BLaER1 treated with 17β-estradiol and CSF1 and Interleukin-3, amounts not matched to agents 10 nM and 100 nM (cell line): ENCODE results near the gene RAB4A.
"Not testable (repeated sequence)": the region's sequence is repeated elsewhere in the genome, so short reads cannot be mapped to it uniquely, and the experiment has no call there.

ENCODE experiments used
- H3K27ac ChIP-seq, 11 experiments: shearing (Covaris generic); formaldehyde crosslinking; 2 replicates each; pipeline ENCODE4 v1.8.1; 2022
- H3K27me3 ChIP-seq, 11 experiments: shearing (Covaris generic); formaldehyde crosslinking; 2 replicates each; pipeline ENCODE4 v1.8.1; 2022
- H3K36me3 ChIP-seq, 11 experiments: shearing (Covaris generic); formaldehyde crosslinking; 2 replicates each; pipeline ENCODE4 v1.8.1; 2022
- H3K4me1 ChIP-seq, 10 experiments: shearing (Covaris generic); formaldehyde crosslinking; 2 replicates each; pipeline ENCODE4 v1.8.1; 2022
- H3K4me2 ChIP-seq, 11 experiments: shearing (Covaris generic); formaldehyde crosslinking; 2 replicates each; pipeline ENCODE4 v1.8.1; 2022
- H3K4me3 ChIP-seq, 10 experiments: shearing (Covaris generic); formaldehyde crosslinking; 2 replicates each; pipeline ENCODE4 v1.8.1; 2022
- H3K9ac ChIP-seq, 11 experiments: shearing (Covaris generic); formaldehyde crosslinking; 2 replicates each; pipeline ENCODE4 v1.8.1; 2022
- H3K9me3 ChIP-seq, 11 experiments: shearing (Covaris generic); formaldehyde crosslinking; replicated peaks in 1 of 11; 2 replicates each; pipeline ENCODE4 v1.8.1; 2022
- H4K20me1 ChIP-seq, 11 experiments: shearing (Covaris generic); formaldehyde crosslinking; 2 replicates each; pipeline ENCODE4 v1.8.1; 2022
- Cebpa-rat ChIP-seq, 11 experiments: shearing (Covaris generic); IDR thresholded peaks; 2 replicates each; pipeline ENCODE4 v1.8.1; 2022

Gene RAB4A

GRCh38 chr1:229283183-229283611, 12.3 kb downstream of the RAB4A start:
- no peak overlapping the region for H3K4me3 ChIP-seq
- peaks cover 0 to 23% (median 0%) of the 10 kb centered on the region in 10 experiments; a peak in 6 of 20 replicates for H3K4me1 ChIP-seq
- H3K27me3 ChIP-seq, result no peaks in the 10 kb centered on the region
- H4K20me1 ChIP-seq, result peaks cover 0 to 61% (median 20%) of the 10 kb centered on the region in 11 experiments; a peak in 16 of 22 replicates
- H3K9ac ChIP-seq, result no peak overlapping the region
- TF ChIP-seq Cebpa-rat (IDR thresholded peaks at IDR 0.05), result no peak
- H3K9me3 ChIP-seq, result peaks cover 0 to 5% (median 0%) of the 10 kb centered on the region in 11 experiments; a peak in 1 of 22 replicates
- no peaks in the 10 kb centered on the region for H3K36me3 ChIP-seq
- H3K4me2 ChIP-seq, result no peak overlapping the region
- H3K27ac ChIP-seq, result no peak overlapping the region

- Histone ChIP-seq H3K4me1 (peaks cover 0 to 23% (median 0%) of the 10 kb centered on the region in 10 experiments; a peak in 6 of 20 replicates), H3K27me3 (no peaks in the 10 kb centered on the region), H3K9ac (no peak overlapping the region), H3K4me3 (no peak overlapping the region), H3K36me3 (peaks cover 0 to 5% (median 0%) of the 10 kb centered on the region in 11 experiments; a peak in 5 of 22 replicates), H4K20me1 (peaks cover 0 to 49% (median 6%) of the 10 kb centered on the region in 11 experiments; a peak in 11 of 22 replicates), H3K9me3 (peaks cover 0 to 5% (median 0%) of the 10 kb centered on the region in 11 experiments; a peak in 1 of 22 replicates), H3K27ac (no peak overlapping the region), H3K4me2 (no peak overlapping the region)
- no peak for TF ChIP-seq Cebpa-rat (IDR thresholded peaks at IDR 0.05)
These were observed 14.0 kb downstream of the RAB4A start for GRCh38 chr1:229284887-229285286.

GRCh38 chr1:229285440-229285839, 14.5 kb downstream of the RAB4A start:
- H3K9me3 ChIP-seq, result peaks cover 0 to 5% (median 0%) of the 10 kb centered on the region in 11 experiments; a peak in 1 of 22 replicates
- no peak for TF ChIP-seq Cebpa-rat (IDR thresholded peaks at IDR 0.05)

GRCh38 chr1:229286099-229286766, 15.3 kb downstream of the RAB4A start:
- peak overlapping the region in 3 of 11 experiments; percentile 5 to 62 (median 60); a peak in 4 of 22 replicates for H3K4me2 ChIP-seq
- H3K4me3 ChIP-seq, result no peak overlapping the region
- H4K20me1 ChIP-seq, result peaks cover 0 to 38% (median 0%) of the 10 kb centered on the region in 11 experiments; a peak in 9 of 22 replicates

More at GRCh38 chr1:229285440-229285839, 14.5 kb downstream of the RAB4A start:
- Histone ChIP-seq H3K27ac (no peak overlapping the region), H3K4me3 (no peak overlapping the region), H3K9ac (no peak overlapping the region), H3K27me3 (no peaks in the 10 kb centered on the region), H3K4me2 (peak overlapping the region in 2 of 11 experiments; percentile 60 to 62; a peak in 3 of 22 replicates), H4K20me1 (peaks cover 0 to 44% (median 5%) of the 10 kb centered on the region in 11 experiments; a peak in 10 of 22 replicates), H3K36me3 (peaks cover 0 to 7% (median 0%) of the 10 kb centered on the region in 11 experiments; a peak in 6 of 22 replicates), H3K4me1 (peaks cover 0 to 23% (median 0%) of the 10 kb centered on the region in 10 experiments; a peak in 6 of 20 replicates)

GRCh38 chr1:229287267-229287666, 16.4 kb downstream of the RAB4A start:
- peaks cover 0 to 18% (median 5%) of the 10 kb centered on the region in 11 experiments; a peak in 7 of 22 replicates for H3K36me3 ChIP-seq
- H3K4me1 ChIP-seq, result peaks cover 0 to 23% (median 0%) of the 10 kb centered on the region in 10 experiments; a peak in 6 of 20 replicates
- peak overlapping the region in 1 of 11 experiments; percentile 23; a peak in 1 of 22 replicates for H3K27ac ChIP-seq
- H3K9me3 ChIP-seq, result peaks cover 0 to 5% (median 0%) of the 10 kb centered on the region in 11 experiments; a peak in 2 of 22 replicates
- TF ChIP-seq Cebpa-rat (IDR thresholded peaks at IDR 0.05), result no peak
- no peaks in the 10 kb centered on the region for H3K27me3 ChIP-seq
- H4K20me1 ChIP-seq, result peaks cover 0 to 38% (median 0%) of the 10 kb centered on the region in 11 experiments; a peak in 9 of 22 replicates
- no peak overlapping the region for H3K9ac ChIP-seq
- H3K4me2 ChIP-seq, result peak overlapping the region in 2 of 11 experiments; percentile 60 to 62; a peak in 2 of 22 replicates
- no peak overlapping the region for H3K4me3 ChIP-seq

More at GRCh38 chr1:229286099-229286766, 15.3 kb downstream of the RAB4A start:
- Histone ChIP-seq H3K9me3 (peaks cover 0 to 5% (median 0%) of the 10 kb centered on the region in 11 experiments; a peak in 2 of 22 replicates), H3K9ac (no peak overlapping the region), H3K4me1 (peaks cover 0 to 23% (median 0%) of the 10 kb centered on the region in 10 experiments; a peak in 6 of 20 replicates), H3K27me3 (no peaks in the 10 kb centered on the region), H3K27ac (peak overlapping the region in 1 of 11 experiments; percentile 23; a peak in 1 of 22 replicates), H3K36me3 (peaks cover 0 to 15% (median 3%) of the 10 kb centered on the region in 11 experiments; a peak in 7 of 22 replicates)
- TF ChIP-seq Cebpa-rat (IDR thresholded peaks at IDR 0.05), result no peak

- peaks cover 0 to 31% (median 0%) of the 10 kb centered on the region in 11 experiments; a peak in 8 of 22 replicates for H4K20me1 ChIP-seq
- peaks cover 0 to 4% (median 0%) of the 10 kb centered on the region in 11 experiments; a peak in 1 of 22 replicates for H3K9me3 ChIP-seq
- H3K27ac ChIP-seq, result no peak overlapping the region
- H3K36me3 ChIP-seq, result peaks cover 0 to 27% (median 5%) of the 10 kb centered on the region in 11 experiments; a peak in 7 of 22 replicates
- H3K4me3 ChIP-seq, result no peak overlapping the region
- H3K9ac ChIP-seq, result no peak overlapping the region
- H3K27me3 ChIP-seq, result no peaks in the 10 kb centered on the region
- H3K4me2 ChIP-seq, result no peak overlapping the region
- H3K4me1 ChIP-seq, result peaks cover 0 to 23% (median 0%) of the 10 kb centered on the region in 10 experiments; a peak in 6 of 20 replicates
- TF ChIP-seq Cebpa-rat (IDR thresholded peaks at IDR 0.05), result no peak
These were observed 17.6 kb downstream of the RAB4A start for GRCh38 chr1:229288516-229288915.

GRCh38 chr1:229291686-229292085, 20.8 kb downstream of the RAB4A start:
- H3K36me3 ChIP-seq, result peaks cover 0 to 35% (median 5%) of the 10 kb centered on the region in 11 experiments; a peak in 7 of 22 replicates

GRCh38 chr1:229293528-229294204, 22.8 kb downstream of the RAB4A start:
- Histone ChIP-seq H3K4me3 (no peak overlapping the region), H3K4me2 (no peak overlapping the region), H3K9me3 (peaks cover 0 to 4% (median 0%) of the 10 kb centered on the region in 11 experiments; a peak in 1 of 22 replicates), H3K36me3 (peaks cover 0 to 41% (median 7%) of the 10 kb centered on the region in 11 experiments; a peak in 9 of 22 replicates), H3K4me1 (no peaks in the 10 kb centered on the region), H3K9ac (no peak overlapping the region), H4K20me1 (no peaks in the 10 kb centered on the region; a peak in 1 of 22 replicates), H3K27me3 (no peaks in the 10 kb centered on the region), H3K27ac (no peak overlapping the region)
- TF ChIP-seq Cebpa-rat (IDR thresholded peaks at IDR 0.05), result no peak

More at GRCh38 chr1:229291686-229292085, 20.8 kb downstream of the RAB4A start:
- peaks cover 0 to 17% (median 0%) of the 10 kb centered on the region in 11 experiments; a peak in 4 of 22 replicates for H4K20me1 ChIP-seq
- not testable (repeated sequence) for H3K4me2 ChIP-seq, H3K27ac ChIP-seq, H3K9me3 ChIP-seq, H3K9ac ChIP-seq, H3K4me1 ChIP-seq, H3K27me3 ChIP-seq, H3K4me3 ChIP-seq
